GM19455 (cell line): ENCODE data around the gene ALDH3A1.

ENCODE experiments used
- ATAC-seq: cut with Tn5 transposase; IDR thresholded peaks from one replicate; pipeline ENCODE4 v1.9.1; 2021; ENCODE audit not compliant: unreplicated experiment

Gene ALDH3A1

GRCh38 chr17:19705771-19706770, 42.0 kb downstream of the ALDH3A1 start:
- ATAC-seq, result no peak

- ATAC-seq, result no peak
Measured at GRCh38 chr17:19705201-19705600, 42.9 kb downstream of the ALDH3A1 start.

GRCh38 chr17:19703828-19704613, 44.1 kb downstream of the ALDH3A1 start:
- no peak for ATAC-seq

GRCh38 chr17:19703106-19703827, 44.8 kb downstream of the ALDH3A1 start:
- no peak for ATAC-seq

- no peak for ATAC-seq
Measured at GRCh38 chr17:19702217-19702641, 45.9 kb downstream of the ALDH3A1 start.
